Measurements from ENCODE around the gene C8A.

Gene C8A

GRCh38 chr1:56924116-56924515 lies 69.5 kb downstream of the C8A start:
- H3K9ac ChIP-seq (ENCODE audit: low read length in 2 of 2) = no peak overlapping the region
- no peaks in the 10 kb centered on the region for H3K4me1 ChIP-seq (ENCODE audit: control insufficient read depth, insufficient read depth, low read length)
- H3K27ac ChIP-seq (ENCODE audit: low read length) = no peak overlapping the region
- H3K4me3 ChIP-seq (ENCODE audit: low read length in 2 of 2) = no peak overlapping the region
- H3K9me3 ChIP-seq (ENCODE audit: control insufficient read depth in 2 of 2, low read length in 2 of 2) = no peaks in the 10 kb centered on the region
- H3K27me3 ChIP-seq (ENCODE audit: control insufficient read depth in 1 of 2, insufficient read depth in 2 of 2, low read length in 2 of 2) = no peaks in the 10 kb centered on the region
- no peaks in the 10 kb centered on the region for H3K36me3 ChIP-seq (ENCODE audit: control insufficient read depth in 2 of 2, insufficient read depth in 2 of 2, low read length in 2 of 2)

GRCh38 chr1:56925193-56925592 lies 70.6 kb downstream of the C8A start:
- H3K9ac ChIP-seq (ENCODE audit: low read length in 2 of 2) = no peak overlapping the region
- H3K27me3 ChIP-seq (ENCODE audit: control insufficient read depth in 1 of 2, insufficient read depth in 2 of 2, low read length in 2 of 2) = no peaks in the 10 kb centered on the region
- H3K4me3 ChIP-seq (ENCODE audit: low read length in 2 of 2) = no peak overlapping the region
- no peaks in the 10 kb centered on the region for H3K9me3 ChIP-seq (ENCODE audit: control insufficient read depth in 2 of 2, low read length in 2 of 2)
- no peaks in the 10 kb centered on the region for H3K4me1 ChIP-seq (ENCODE audit: control insufficient read depth, insufficient read depth, low read length)
- no peak overlapping the region for H3K27ac ChIP-seq (ENCODE audit: low read length)
- no peaks in the 10 kb centered on the region for H3K36me3 ChIP-seq (ENCODE audit: control insufficient read depth in 2 of 2, insufficient read depth in 2 of 2, low read length in 2 of 2)

- no peak overlapping the region for H3K27ac ChIP-seq (ENCODE audit: low read length)
- no peak overlapping the region for H3K4me3 ChIP-seq (ENCODE audit: low read length in 2 of 2)
Observed at GRCh38 chr1:56927171-56927570, 72.6 kb downstream of the C8A start.

GRCh38 chr1:56927986-56928385 lies 73.4 kb downstream of the C8A start:
- Histone ChIP-seq H3K36me3 (ENCODE audit: control insufficient read depth in 2 of 2, insufficient read depth in 2 of 2, low read length in 2 of 2) (no peaks in the 10 kb centered on the region), H3K27me3 (ENCODE audit: control insufficient read depth in 1 of 2, insufficient read depth in 2 of 2, low read length in 2 of 2) (no peaks in the 10 kb centered on the region), H3K4me1 (ENCODE audit: control insufficient read depth, insufficient read depth, low read length) (no peaks in the 10 kb centered on the region), H3K9ac (ENCODE audit: low read length in 2 of 2) (no peak overlapping the region), H3K9me3 (ENCODE audit: control insufficient read depth in 2 of 2, low read length in 2 of 2) (no peaks in the 10 kb centered on the region), H3K4me3 (ENCODE audit: low read length in 2 of 2) (no peak overlapping the region), H3K27ac (ENCODE audit: low read length) (no peak overlapping the region)

More at GRCh38 chr1:56927171-56927570, 72.6 kb downstream of the C8A start:
- no peaks in the 10 kb centered on the region for H3K27me3 ChIP-seq (ENCODE audit: control insufficient read depth in 1 of 2, insufficient read depth in 2 of 2, low read length in 2 of 2)
- no peaks in the 10 kb centered on the region for H3K4me1 ChIP-seq (ENCODE audit: control insufficient read depth, insufficient read depth, low read length)
- H3K36me3 ChIP-seq (ENCODE audit: control insufficient read depth in 2 of 2, insufficient read depth in 2 of 2, low read length in 2 of 2) = no peaks in the 10 kb centered on the region
- no peaks in the 10 kb centered on the region for H3K9me3 ChIP-seq (ENCODE audit: control insufficient read depth in 2 of 2, low read length in 2 of 2)
- H3K9ac ChIP-seq (ENCODE audit: low read length in 2 of 2) = no peak overlapping the region

- Histone ChIP-seq H3K9me3 (ENCODE audit: control insufficient read depth in 2 of 2, low read length in 2 of 2) (no peaks in the 10 kb centered on the region), H3K27me3 (ENCODE audit: control insufficient read depth in 1 of 2, insufficient read depth in 2 of 2, low read length in 2 of 2) (no peaks in the 10 kb centered on the region), H3K4me1 (ENCODE audit: control insufficient read depth, insufficient read depth, low read length) (no peaks in the 10 kb centered on the region), H3K27ac (ENCODE audit: low read length) (no peak overlapping the region), H3K9ac (ENCODE audit: low read length in 2 of 2) (no peak overlapping the region), H3K36me3 (ENCODE audit: control insufficient read depth in 2 of 2, insufficient read depth in 2 of 2, low read length in 2 of 2) (no peaks in the 10 kb centered on the region), H3K4me3 (ENCODE audit: low read length in 2 of 2) (no peak overlapping the region)
Observed at GRCh38 chr1:56929492-56929891, 74.9 kb downstream of the C8A start.

- H3K27me3 ChIP-seq (ENCODE audit: control insufficient read depth in 1 of 2, insufficient read depth in 2 of 2, low read length in 2 of 2) = no peaks in the 10 kb centered on the region
- H3K4me1 ChIP-seq (ENCODE audit: control insufficient read depth, insufficient read depth, low read length) = no peaks in the 10 kb centered on the region
- H3K27ac ChIP-seq (ENCODE audit: low read length) = no peak overlapping the region
- H3K9ac ChIP-seq (ENCODE audit: low read length in 2 of 2) = no peak overlapping the region
- H3K36me3 ChIP-seq (ENCODE audit: control insufficient read depth in 2 of 2, insufficient read depth in 2 of 2, low read length in 2 of 2) = no peaks in the 10 kb centered on the region
- no peaks in the 10 kb centered on the region for H3K9me3 ChIP-seq (ENCODE audit: control insufficient read depth in 2 of 2, low read length in 2 of 2)
- H3K4me3 ChIP-seq (ENCODE audit: low read length in 2 of 2) = no peak overlapping the region
Observed at GRCh38 chr1:56931211-56931610, 76.6 kb downstream of the C8A start.

- no peaks in the 10 kb centered on the region for H3K27me3 ChIP-seq (ENCODE audit: control insufficient read depth in 1 of 2, insufficient read depth in 2 of 2, low read length in 2 of 2)
- H3K36me3 ChIP-seq (ENCODE audit: control insufficient read depth in 2 of 2, insufficient read depth in 2 of 2, low read length in 2 of 2) = no peaks in the 10 kb centered on the region
- H3K4me1 ChIP-seq (ENCODE audit: control insufficient read depth, insufficient read depth, low read length) = no peaks in the 10 kb centered on the region
- H3K9me3 ChIP-seq (ENCODE audit: control insufficient read depth in 2 of 2, low read length in 2 of 2) = no peaks in the 10 kb centered on the region
- H3K27ac ChIP-seq (ENCODE audit: low read length) = no peak overlapping the region
- H3K9ac ChIP-seq (ENCODE audit: low read length in 2 of 2) = no peak overlapping the region
- H3K4me3 ChIP-seq (ENCODE audit: low read length in 2 of 2) = no peak overlapping the region
Observed at GRCh38 chr1:56931686-56932085, 77.1 kb downstream of the C8A start.

GRCh38 chr1:56933161-56933560 lies 78.6 kb downstream of the C8A start:
- Histone ChIP-seq H3K36me3 (ENCODE audit: control insufficient read depth in 2 of 2, insufficient read depth in 2 of 2, low read length in 2 of 2) (no peaks in the 10 kb centered on the region), H3K9ac (ENCODE audit: low read length in 2 of 2) (no peak overlapping the region), H3K4me3 (ENCODE audit: low read length in 2 of 2) (no peak overlapping the region), H3K4me1 (ENCODE audit: control insufficient read depth, insufficient read depth, low read length) (no peaks in the 10 kb centered on the region), H3K9me3 (ENCODE audit: control insufficient read depth in 2 of 2, low read length in 2 of 2) (no peaks in the 10 kb centered on the region), H3K27ac (ENCODE audit: low read length) (no peak overlapping the region), H3K27me3 (ENCODE audit: control insufficient read depth in 1 of 2, insufficient read depth in 2 of 2, low read length in 2 of 2) (no peaks in the 10 kb centered on the region)

- H3K9me3 ChIP-seq (ENCODE audit: control insufficient read depth in 2 of 2, low read length in 2 of 2) = no peaks in the 10 kb centered on the region
- no peaks in the 10 kb centered on the region for H3K27me3 ChIP-seq (ENCODE audit: control insufficient read depth in 1 of 2, insufficient read depth in 2 of 2, low read length in 2 of 2)
- H3K27ac ChIP-seq (ENCODE audit: low read length) = no peak overlapping the region
Observed at GRCh38 chr1:56933606-56934005, 79.0 kb downstream of the C8A start.

GRCh38 chr1:56934430-56935060 lies 79.9 kb downstream of the C8A start:
- Histone ChIP-seq H3K9me3 (ENCODE audit: control insufficient read depth in 2 of 2, low read length in 2 of 2) (no peaks in the 10 kb centered on the region), H3K4me1 (ENCODE audit: control insufficient read depth, insufficient read depth, low read length) (no peaks in the 10 kb centered on the region), H3K9ac (ENCODE audit: low read length in 2 of 2) (no peak overlapping the region), H3K4me3 (ENCODE audit: low read length in 2 of 2) (no peak overlapping the region), H3K27me3 (ENCODE audit: control insufficient read depth in 1 of 2, insufficient read depth in 2 of 2, low read length in 2 of 2) (no peaks in the 10 kb centered on the region), H3K27ac (ENCODE audit: low read length) (no peak overlapping the region), H3K36me3 (ENCODE audit: control insufficient read depth in 2 of 2, insufficient read depth in 2 of 2, low read length in 2 of 2) (no peaks in the 10 kb centered on the region)

More at GRCh38 chr1:56933606-56934005, 79.0 kb downstream of the C8A start:
- H3K4me3 ChIP-seq (ENCODE audit: low read length in 2 of 2) = no peak overlapping the region
- no peaks in the 10 kb centered on the region for H3K4me1 ChIP-seq (ENCODE audit: control insufficient read depth, insufficient read depth, low read length)
- no peak overlapping the region for H3K9ac ChIP-seq (ENCODE audit: low read length in 2 of 2)
- no peaks in the 10 kb centered on the region for H3K36me3 ChIP-seq (ENCODE audit: control insufficient read depth in 2 of 2, insufficient read depth in 2 of 2, low read length in 2 of 2)

GRCh38 chr1:56938646-56939045 lies 84.0 kb downstream of the C8A start:
- Histone ChIP-seq H3K4me3 (ENCODE audit: low read length in 2 of 2) (no peak overlapping the region), H3K4me1 (ENCODE audit: control insufficient read depth, insufficient read depth, low read length) (no peaks in the 10 kb centered on the region), H3K9ac (ENCODE audit: low read length in 2 of 2) (no peak overlapping the region), H3K27ac (ENCODE audit: low read length) (no peak overlapping the region), H3K9me3 (ENCODE audit: control insufficient read depth in 2 of 2, low read length in 2 of 2) (no peaks in the 10 kb centered on the region), H3K36me3 (ENCODE audit: control insufficient read depth in 2 of 2, insufficient read depth in 2 of 2, low read length in 2 of 2) (no peaks in the 10 kb centered on the region), H3K27me3 (ENCODE audit: control insufficient read depth in 1 of 2, insufficient read depth in 2 of 2, low read length in 2 of 2) (no peaks in the 10 kb centered on the region)
